Measurements from ENCODE around the gene CLDN22. TPM values are rescaled to one million over a fixed set of nuclear protein-coding genes. Genes with fewer than 3 reads are reported as not detected.

Gene CLDN22
- total and polyA plus RNA-seq, 3 donors from 2014 or later: not detected

GRCh38 chr4:183348706-183349659 is 28.9 kb upstream of the CLDN22 start:
- 85 to 86% methylated on average over 13 to 17 of the region's 17 CpGs for WGBS, 2 donors
- TF ChIP-seq, protein P1, sequence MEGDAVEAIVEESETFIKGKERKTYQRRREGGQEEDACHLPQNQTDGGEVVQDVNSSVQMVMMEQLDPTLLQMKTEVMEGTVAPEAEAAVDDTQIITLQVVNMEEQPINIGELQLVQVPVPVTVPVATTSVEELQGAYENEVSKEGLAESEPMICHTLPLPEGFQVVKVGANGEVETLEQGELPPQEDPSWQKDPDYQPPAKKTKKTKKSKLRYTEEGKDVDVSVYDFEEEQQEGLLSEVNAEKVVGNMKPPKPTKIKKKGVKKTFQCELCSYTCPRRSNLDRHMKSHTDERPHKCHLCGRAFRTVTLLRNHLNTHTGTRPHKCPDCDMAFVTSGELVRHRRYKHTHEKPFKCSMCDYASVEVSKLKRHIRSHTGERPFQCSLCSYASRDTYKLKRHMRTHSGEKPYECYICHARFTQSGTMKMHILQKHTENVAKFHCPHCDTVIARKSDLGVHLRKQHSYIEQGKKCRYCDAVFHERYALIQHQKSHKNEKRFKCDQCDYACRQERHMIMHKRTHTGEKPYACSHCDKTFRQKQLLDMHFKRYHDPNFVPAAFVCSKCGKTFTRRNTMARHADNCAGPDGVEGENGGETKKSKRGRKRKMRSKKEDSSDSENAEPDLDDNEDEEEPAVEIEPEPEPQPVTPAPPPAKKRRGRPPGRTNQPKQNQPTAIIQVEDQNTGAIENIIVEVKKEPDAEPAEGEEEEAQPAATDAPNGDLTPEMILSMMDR (IDR thresholded peaks at IDR 0.05): no peak
- no peak for TF ChIP-seq POLR2A (IDR thresholded peaks at IDR 0.05)
- no peak for DNase-seq
- H3K27me3 ChIP-seq: no peaks in the 10 kb centered on the region
- intact Hi-C loops (cut with DNase I; ENCODE audit: low total_unique reads): no loop called here
- no peaks in the 10 kb centered on the region for H3K9me3 ChIP-seq
- H3K36me3 ChIP-seq (ENCODE audit: low read depth, missing control alignments): no peaks in the 10 kb centered on the region
- H3K4me3 ChIP-seq: no peak overlapping the region
- no peaks in the 10 kb centered on the region for H3K4me1 ChIP-seq
- no peak overlapping the region for H3K27ac ChIP-seq

- H3K27me3 ChIP-seq: no peaks in the 10 kb centered on the region
These were observed 28.1 kb upstream of the CLDN22 start for GRCh38 chr4:183348136-183348535.

GRCh38 chr4:183347566-183347965 is 27.5 kb upstream of the CLDN22 start:
- intact Hi-C loops (cut with DNase I; ENCODE audit: low total_unique reads): no loop called here
- TF ChIP-seq POLR2A (IDR thresholded peaks at IDR 0.05): no peak
- TF ChIP-seq, protein P1 (IDR thresholded peaks at IDR 0.05): no peak
- Histone ChIP-seq H3K27ac (no peak overlapping the region), H3K36me3 (ENCODE audit: low read depth, missing control alignments) (no peaks in the 10 kb centered on the region), H3K4me1 (no peaks in the 10 kb centered on the region), H3K27me3 (no peaks in the 10 kb centered on the region), H3K4me3 (no peak overlapping the region), H3K9me3 (no peaks in the 10 kb centered on the region)
- DNase-seq: no peak
- WGBS, 2 donors: 94% methylated on average over 4 of the region's 4 CpGs

More at GRCh38 chr4:183348136-183348535, 28.1 kb upstream of the CLDN22 start:
- 91 to 95% methylated on average over 7 to 12 of the region's 12 CpGs for WGBS, 2 donors
- no peak for DNase-seq
- Histone ChIP-seq H3K27ac (no peak overlapping the region), H3K4me3 (no peak overlapping the region), H3K9me3 (no peaks in the 10 kb centered on the region), H3K4me1 (no peaks in the 10 kb centered on the region), H3K36me3 (ENCODE audit: low read depth, missing control alignments) (no peaks in the 10 kb centered on the region)
- intact Hi-C loops (cut with DNase I; ENCODE audit: low total_unique reads): no loop called here
- TF ChIP-seq POLR2A (IDR thresholded peaks at IDR 0.05): no peak

DNA sequence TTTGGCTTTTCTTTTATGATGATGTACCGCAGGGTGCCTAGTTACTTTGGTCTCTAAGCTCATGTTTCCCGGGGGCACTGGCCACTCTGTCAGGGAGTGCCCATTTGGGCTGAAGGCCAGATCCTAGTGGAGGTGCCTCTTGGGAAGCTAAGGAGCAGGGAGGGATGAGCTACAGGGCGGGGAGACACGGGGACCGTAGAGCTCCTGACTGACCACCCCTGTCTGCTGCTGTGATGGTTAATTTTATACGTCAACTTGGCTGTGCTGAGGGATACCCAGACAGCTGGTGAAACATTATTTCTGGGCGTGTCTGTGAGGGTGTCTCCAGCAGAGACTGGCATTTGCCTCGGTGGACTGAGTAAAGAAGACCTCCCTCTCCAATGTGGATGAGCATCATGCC is 27.1 kb upstream of the CLDN22 start:
- no peaks in the 10 kb centered on the region for H3K27me3 ChIP-seq
- intact Hi-C loops (cut with DNase I; ENCODE audit: low total_unique reads): no loop called here
- no peak overlapping the region for H3K4me3 ChIP-seq
- no peaks in the 10 kb centered on the region for H3K9me3 ChIP-seq
- H3K27ac ChIP-seq: no peak overlapping the region
- TF ChIP-seq POLR2A (IDR thresholded peaks at IDR 0.05): no peak
- TF ChIP-seq, protein P1 (IDR thresholded peaks at IDR 0.05): no peak
- no peaks in the 10 kb centered on the region for H3K4me1 ChIP-seq
- no peak for DNase-seq
- 80 to 95% methylated on average over 6 to 8 of the region's 8 CpGs for WGBS, 2 donors
- no peaks in the 10 kb centered on the region for H3K36me3 ChIP-seq (ENCODE audit: low read depth, missing control alignments)

DNA sequence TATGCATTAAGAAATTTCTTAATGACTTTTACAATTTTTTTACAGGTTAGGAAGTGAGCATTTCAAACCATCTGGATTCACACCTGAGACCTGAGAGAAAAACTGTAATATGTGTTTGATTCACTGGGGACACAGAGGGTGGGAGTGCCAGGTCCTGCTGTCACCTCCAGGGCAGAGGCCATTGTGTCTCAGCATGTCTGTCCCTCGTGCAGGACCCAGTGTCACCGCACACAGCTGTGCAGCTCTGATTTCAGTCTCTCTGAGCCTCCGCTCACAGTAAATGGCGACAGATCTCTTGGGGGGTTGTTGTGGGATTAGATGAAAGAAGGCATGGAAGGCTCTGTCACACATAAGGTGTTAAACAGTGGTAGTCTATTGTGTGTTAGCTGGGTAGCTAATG is 25.2 kb upstream of the CLDN22 start:
- DNase-seq: no peak
- H3K27me3 ChIP-seq: no peaks in the 10 kb centered on the region
- WGBS, 2 donors: 87 to 92% methylated on average over 4 of the region's 4 CpGs
- H3K36me3 ChIP-seq (ENCODE audit: low read depth, missing control alignments): no peaks in the 10 kb centered on the region
- intact Hi-C loops (cut with DNase I; ENCODE audit: low total_unique reads): no loop called here
- no peak overlapping the region for H3K4me3 ChIP-seq
- TF ChIP-seq, protein P1 (IDR thresholded peaks at IDR 0.05): no peak
- TF ChIP-seq POLR2A (IDR thresholded peaks at IDR 0.05): no peak
- no peak overlapping the region for H3K27ac ChIP-seq
- no peaks in the 10 kb centered on the region for H3K9me3 ChIP-seq
- no peaks in the 10 kb centered on the region for H3K4me1 ChIP-seq
